Brain microvascular endothelial cell (primary cell): ENCODE data around the gene IPO9.

Experiments
- DNase-seq: peaks from one replicate; pipeline ENCODE4 v3.0.0-alpha.2; 2020
- H3K27ac ChIP-seq: fragments of 250-450 bp; sonication (Bioruptor Pico); 2 replicates; pipeline ENCODE4 v1.5.1; 2020; ENCODE audit warnings: mild to moderate bottlenecking, moderate library complexity
- H3K27me3 ChIP-seq: fragments of 250-450 bp; sonication (Bioruptor Pico); replicated peaks from 2 replicates; pipeline ENCODE4 v1.5.1; 2020; ENCODE audit warnings: mild to moderate bottlenecking
- H3K36me3 ChIP-seq: fragments of 250-450 bp; sonication (Bioruptor Pico); replicated peaks from 2 replicates; pipeline ENCODE4 v1.5.1; 2020; ENCODE audit warnings: mild to moderate bottlenecking
- H3K4me3 ChIP-seq: 2 replicates; pipeline ENCODE4 v1.5.1; 2011; ENCODE audit warnings: low read depth, mild to moderate bottlenecking, control low read depth, low read length, moderate library complexity
- in situ Hi-C: cut with HindIII; loops from 2 replicates; pipeline ENCODE4 v1.10.0; 2017; ENCODE audit warnings: low sequenced_read_pairs, low pct_ligation_motif_present
- TF ChIP-seq, protein P1 (sequence below): IDR thresholded peaks from 2 replicates; pipeline ENCODE4 v1.5.1; 2011; ENCODE audit warnings: low read depth, mild to moderate bottlenecking, moderate library complexity, low read length, control low read depth, inconsistent platforms; ENCODE audit errors: missing control alignments

Gene IPO9

DNA sequence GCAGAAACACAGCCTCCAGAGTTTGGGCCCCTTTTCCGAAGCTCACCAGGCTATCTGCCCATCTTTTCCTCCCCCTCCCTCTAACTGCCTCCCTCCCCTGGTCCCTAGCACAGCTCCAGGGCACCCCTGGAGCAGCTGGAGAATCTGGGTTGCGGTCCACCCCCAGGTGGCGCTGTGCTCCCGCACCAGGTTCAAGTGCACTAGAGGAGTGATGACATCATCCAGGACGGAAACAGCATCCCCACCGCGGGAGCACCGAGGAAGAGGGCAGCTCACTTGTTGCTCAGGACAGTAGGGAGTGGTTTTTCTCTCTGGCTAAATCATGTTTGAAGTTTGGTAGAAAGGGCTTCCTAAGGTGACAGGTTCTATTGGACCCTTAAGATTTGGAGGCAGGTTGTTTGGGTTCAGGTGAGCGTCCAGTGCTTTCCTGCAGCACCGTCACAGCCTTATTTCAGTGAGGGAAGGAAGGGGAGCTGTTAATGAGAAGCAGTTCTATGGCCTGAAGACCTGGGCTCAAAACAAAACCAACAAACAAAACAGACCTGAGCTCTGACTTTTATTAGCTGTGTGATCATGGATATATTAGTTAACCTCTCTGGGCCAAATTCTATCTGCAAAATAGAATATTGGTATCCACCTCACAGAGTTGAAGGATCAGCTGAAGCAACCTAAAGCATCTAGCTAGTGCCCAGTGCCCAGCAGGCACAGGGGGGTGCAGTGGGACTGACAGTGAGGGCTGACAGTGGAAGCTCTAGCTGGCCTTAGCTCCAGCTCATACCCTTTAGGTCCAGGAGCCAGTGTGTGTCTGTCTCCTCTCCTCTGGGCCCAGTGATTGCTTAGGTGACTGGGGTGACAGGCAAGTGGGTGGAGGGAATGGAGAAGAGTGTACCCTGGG, 67.2 kb downstream of the IPO9 start:
- TF ChIP-seq, protein P1, sequence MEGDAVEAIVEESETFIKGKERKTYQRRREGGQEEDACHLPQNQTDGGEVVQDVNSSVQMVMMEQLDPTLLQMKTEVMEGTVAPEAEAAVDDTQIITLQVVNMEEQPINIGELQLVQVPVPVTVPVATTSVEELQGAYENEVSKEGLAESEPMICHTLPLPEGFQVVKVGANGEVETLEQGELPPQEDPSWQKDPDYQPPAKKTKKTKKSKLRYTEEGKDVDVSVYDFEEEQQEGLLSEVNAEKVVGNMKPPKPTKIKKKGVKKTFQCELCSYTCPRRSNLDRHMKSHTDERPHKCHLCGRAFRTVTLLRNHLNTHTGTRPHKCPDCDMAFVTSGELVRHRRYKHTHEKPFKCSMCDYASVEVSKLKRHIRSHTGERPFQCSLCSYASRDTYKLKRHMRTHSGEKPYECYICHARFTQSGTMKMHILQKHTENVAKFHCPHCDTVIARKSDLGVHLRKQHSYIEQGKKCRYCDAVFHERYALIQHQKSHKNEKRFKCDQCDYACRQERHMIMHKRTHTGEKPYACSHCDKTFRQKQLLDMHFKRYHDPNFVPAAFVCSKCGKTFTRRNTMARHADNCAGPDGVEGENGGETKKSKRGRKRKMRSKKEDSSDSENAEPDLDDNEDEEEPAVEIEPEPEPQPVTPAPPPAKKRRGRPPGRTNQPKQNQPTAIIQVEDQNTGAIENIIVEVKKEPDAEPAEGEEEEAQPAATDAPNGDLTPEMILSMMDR, result peak; percentile 98
- in situ Hi-C loops, result no loop called here
- no peak overlapping the region for H3K27ac ChIP-seq
- no peaks in the 10 kb centered on the region for H3K36me3 ChIP-seq
- peak; percentile 89 for DNase-seq
- no peaks in the 10 kb centered on the region for H3K27me3 ChIP-seq
- no peak overlapping the region for H3K4me3 ChIP-seq

GRCh38 chr1:201896951-201897391, 68.0 kb downstream of the IPO9 start:
- H3K27ac ChIP-seq, result no peak overlapping the region
- no peaks in the 10 kb centered on the region for H3K36me3 ChIP-seq
- in situ Hi-C loops, result no loop called here
- TF ChIP-seq, protein P1, result peak; percentile 11
- no peak overlapping the region for H3K4me3 ChIP-seq
- no peaks in the 10 kb centered on the region for H3K27me3 ChIP-seq
- DNase-seq, result no peak

DNA sequence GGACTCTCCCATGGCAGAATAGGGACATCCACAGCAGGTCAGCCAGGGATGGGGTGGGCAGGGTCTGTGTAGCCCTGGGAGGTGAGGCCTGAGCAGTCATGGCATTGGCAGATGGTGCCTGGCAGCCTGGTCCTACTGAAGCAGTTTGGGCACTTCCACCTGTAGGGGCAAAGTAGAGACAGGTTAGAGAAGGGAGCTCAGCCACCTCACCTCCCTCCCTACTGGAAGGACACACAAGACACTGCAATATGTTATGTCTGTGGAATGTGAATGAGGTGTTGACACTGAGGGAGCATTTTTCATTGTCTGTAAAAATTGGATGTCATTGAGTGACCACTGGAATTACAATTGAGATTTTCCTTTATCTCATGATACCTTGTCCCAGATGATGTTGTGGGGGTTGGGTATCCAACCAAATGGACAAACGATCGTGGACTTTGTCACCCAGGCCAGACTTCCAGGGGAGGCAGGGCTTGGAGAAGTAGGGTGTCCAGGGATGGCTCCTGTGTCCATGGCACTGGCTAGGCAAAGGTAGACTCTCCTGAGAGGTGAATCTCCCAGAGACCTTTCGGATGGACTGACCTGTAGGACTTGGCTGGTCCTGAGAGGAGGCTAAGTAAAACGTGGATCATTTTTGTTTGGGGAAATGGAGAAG, 69.4 kb downstream of the IPO9 start:
- H3K4me3 ChIP-seq, result no peak overlapping the region
- in situ Hi-C loops, result no loop called here
- TF ChIP-seq, protein P1, result no peak
- no peak for DNase-seq
- H3K27me3 ChIP-seq, result no peaks in the 10 kb centered on the region
- H3K36me3 ChIP-seq, result no peaks in the 10 kb centered on the region
- H3K27ac ChIP-seq, result no peak overlapping the region

DNA sequence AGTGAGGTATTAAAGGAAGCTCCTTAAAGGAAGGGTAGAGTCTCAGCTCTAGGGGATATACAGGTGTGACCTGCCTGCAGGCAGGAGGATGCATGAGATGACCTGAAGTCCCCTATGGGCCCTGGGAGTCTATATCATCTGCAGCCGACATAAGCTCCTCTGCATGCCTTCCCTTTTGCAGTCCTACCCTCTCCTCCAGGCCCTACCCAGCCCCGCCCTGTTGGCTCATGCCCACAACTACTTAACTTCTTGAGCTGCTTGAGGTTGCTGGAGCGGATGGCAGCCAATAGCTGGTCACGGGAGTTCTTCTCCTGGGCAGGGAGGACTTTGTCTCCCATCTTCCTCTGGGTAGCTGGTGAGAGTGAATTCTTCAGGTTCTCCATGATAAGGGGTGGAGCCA, 70.0 kb downstream of the IPO9 start:
- Histone ChIP-seq H3K4me3 (no peak overlapping the region), H3K27me3 (no peaks in the 10 kb centered on the region), H3K36me3 (no peaks in the 10 kb centered on the region), H3K27ac (no peak overlapping the region)
- in situ Hi-C loops, result no loop called here
- TF ChIP-seq, protein P1, result no peak
- DNase-seq, result no peak

DNA sequence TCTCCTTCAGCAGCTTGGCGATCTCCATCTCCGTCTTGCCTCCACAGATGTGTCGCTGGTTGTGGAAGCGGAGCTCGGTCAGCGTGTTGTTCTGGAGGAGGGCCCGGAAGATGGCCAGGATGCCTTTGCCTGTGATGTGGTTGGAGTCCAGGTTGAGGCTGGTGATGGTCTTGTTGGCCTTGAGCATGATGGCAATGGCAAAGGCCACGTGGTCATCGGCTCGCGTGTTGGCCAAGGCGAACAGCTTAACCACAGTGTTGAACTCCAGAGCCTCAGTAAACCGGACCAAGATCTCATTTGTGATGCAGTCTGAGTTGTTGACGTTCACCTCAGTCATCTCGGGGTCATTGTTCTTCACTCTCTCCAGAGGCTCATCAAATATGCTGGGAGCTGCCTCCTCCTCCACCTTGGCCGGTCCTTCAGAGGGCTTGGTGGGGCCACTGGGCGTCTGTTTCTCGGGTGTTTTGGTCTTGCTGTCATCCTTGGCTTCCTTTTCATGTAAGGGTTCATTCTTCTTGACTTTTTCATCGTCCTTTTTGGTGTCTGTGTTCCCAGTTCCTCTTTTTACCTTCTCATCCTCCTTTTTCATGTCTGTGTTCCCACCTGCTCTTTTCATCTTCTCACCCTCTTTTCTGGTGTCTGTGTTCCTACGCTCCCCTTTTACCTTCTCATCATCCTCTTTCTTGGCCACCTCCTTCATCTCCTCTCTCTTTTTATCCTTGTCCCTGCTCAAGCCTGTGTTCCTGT, 70.9 kb downstream of the IPO9 start:
- no peak overlapping the region for H3K4me3 ChIP-seq
- TF ChIP-seq, protein P1, result no peak
- no peak overlapping the region for H3K27ac ChIP-seq

More for the DNA sequence above, 70.9 kb downstream of the IPO9 start:
- in situ Hi-C loops, result no loop called here
- no peak for DNase-seq
- Histone ChIP-seq H3K36me3 (no peaks in the 10 kb centered on the region), H3K27me3 (no peaks in the 10 kb centered on the region)
